KMS-11 (cell line): ENCODE results near the gene HSD17B4.
"Not testable (repeated sequence)": the region's sequence is repeated elsewhere in the genome, so short reads cannot be mapped to it uniquely, and the experiment has no call there.

ENCODE experiments used
- H2AFZ ChIP-seq: fragments of 200-600 bp; sonication (generic); 2 replicates; pipeline ENCODE4 v1.6.1; 2016; ENCODE audit warnings: antibody characterized with exemption, mixed run types, low read depth
- H3K27ac ChIP-seq: fragments of 200-600 bp; sonication (generic); 2 replicates; pipeline ENCODE4 v1.6.1; 2016; ENCODE audit warnings: mild to moderate bottlenecking, mixed run types
- H3K27me3 ChIP-seq: fragments of 200-600 bp; sonication (generic); 2 replicates; pipeline ENCODE4 v1.6.1; 2017; ENCODE audit warnings: mild to moderate bottlenecking, low read depth, mixed run types, moderate library complexity; ENCODE audit not compliant: insufficient read depth
- H3K36me3 ChIP-seq: fragments of 200-600 bp; sonication (generic); 2 replicates; pipeline ENCODE4 v1.6.1; 2017; ENCODE audit warnings: mild to moderate bottlenecking, mixed run types; ENCODE audit not compliant: insufficient read depth
- H3K4me1 ChIP-seq: fragments of 200-600 bp; sonication (generic); 2 replicates; pipeline ENCODE4 v1.6.1; 2016; ENCODE audit warnings: mild to moderate bottlenecking, low read depth, mixed run types; ENCODE audit not compliant: poor library complexity, severe bottlenecking
- H3K4me2 ChIP-seq: fragments of 200-600 bp; sonication (generic); 2 replicates; pipeline ENCODE4 v1.7.0; 2016; ENCODE audit warnings: mild to moderate bottlenecking, mixed run types
- H3K4me3 ChIP-seq: fragments of 200-600 bp; sonication (generic); IDR thresholded peaks from 2 replicates; pipeline ENCODE4 v1.6.1; 2017; ENCODE audit warnings: low read depth, low read length, mixed read lengths; ENCODE audit not compliant: insufficient read depth
- H3K79me2 ChIP-seq: fragments of 200-600 bp; sonication (generic); 2 replicates; pipeline ENCODE4 v1.6.1; 2016; ENCODE audit warnings: low read depth, mixed run types; ENCODE audit not compliant: insufficient read depth
- H3K9ac ChIP-seq: fragments of 200-600 bp; sonication (generic); 2 replicates; pipeline ENCODE4 v1.6.1; 2016; ENCODE audit warnings: mild to moderate bottlenecking, mixed run types
- H4K20me1 ChIP-seq: fragments of 200-600 bp; sonication (generic); 2 replicates; pipeline ENCODE4 v1.6.1; 2016; ENCODE audit warnings: mild to moderate bottlenecking, mixed run types; ENCODE audit not compliant: insufficient read depth
- CTCF ChIP-seq: fragments of 200-600 bp; sonication (generic); conservative IDR thresholded peaks from 2 replicates; pipeline ENCODE4 v1.6.1; 2017; ENCODE audit warnings: low read depth, mild to moderate bottlenecking, antibody characterized with exemption, low read length, moderate library complexity, mixed read lengths

Gene HSD17B4

GRCh38 chr5:119420169-119420568 is 32.1 kb upstream of the HSD17B4 start:
- H3K4me2 ChIP-seq, result no peak overlapping the region
- no peaks in the 10 kb centered on the region for H3K27me3 ChIP-seq
- H3K27ac ChIP-seq, result no peak overlapping the region
- no peaks in the 10 kb centered on the region for H3K4me1 ChIP-seq
- H2AFZ ChIP-seq, result no peak overlapping the region
- H3K36me3 ChIP-seq, result no peaks in the 10 kb centered on the region
- no peaks in the 10 kb centered on the region for H3K79me2 ChIP-seq
- H3K4me3 ChIP-seq, result no peak overlapping the region
- TF ChIP-seq CTCF, result no peak
- H3K9ac ChIP-seq, result no peak overlapping the region
- no peaks in the 10 kb centered on the region for H4K20me1 ChIP-seq

GRCh38 chr5:119426057-119426456 is 26.2 kb upstream of the HSD17B4 start:
- Histone ChIP-seq H3K4me1 (no peaks in the 10 kb centered on the region), H3K27me3 (no peaks in the 10 kb centered on the region), H3K79me2 (no peaks in the 10 kb centered on the region), H3K36me3 (no peaks in the 10 kb centered on the region), H3K4me3 (no peak overlapping the region), H3K27ac (no peak overlapping the region), H2AFZ (no peak overlapping the region), H3K4me2 (no peak overlapping the region), H4K20me1 (no peaks in the 10 kb centered on the region), H3K9ac (no peak overlapping the region)
- no peak for TF ChIP-seq CTCF

GRCh38 chr5:119427060-119427459 is 25.2 kb upstream of the HSD17B4 start:
- no peak for TF ChIP-seq CTCF
- no peak overlapping the region for H3K27ac ChIP-seq

GRCh38 chr5:119427596-119427995 is 24.7 kb upstream of the HSD17B4 start:
- not testable (repeated sequence) for H3K4me3 ChIP-seq, H3K27ac ChIP-seq, H3K4me1 ChIP-seq, H3K9ac ChIP-seq, H3K79me2 ChIP-seq, H3K27me3 ChIP-seq, H3K4me2 ChIP-seq, H3K36me3 ChIP-seq, H2AFZ ChIP-seq, H4K20me1 ChIP-seq

More at GRCh38 chr5:119427060-119427459, 25.2 kb upstream of the HSD17B4 start:
- no peaks in the 10 kb centered on the region for H3K79me2 ChIP-seq
- H3K4me2 ChIP-seq, result no peak overlapping the region
- H4K20me1 ChIP-seq, result no peaks in the 10 kb centered on the region
- H3K27me3 ChIP-seq, result no peaks in the 10 kb centered on the region
- no peak overlapping the region for H2AFZ ChIP-seq
- H3K36me3 ChIP-seq, result no peaks in the 10 kb centered on the region
- no peaks in the 10 kb centered on the region for H3K4me1 ChIP-seq
- H3K9ac ChIP-seq, result no peak overlapping the region
- no peak overlapping the region for H3K4me3 ChIP-seq

- H3K9ac ChIP-seq, H3K4me3 ChIP-seq, H3K36me3 ChIP-seq, H3K27me3 ChIP-seq, H3K27ac ChIP-seq, H4K20me1 ChIP-seq, H3K4me2 ChIP-seq, H2AFZ ChIP-seq, H3K4me1 ChIP-seq, H3K79me2 ChIP-seq: not testable (repeated sequence)
Measured at GRCh38 chr5:119428166-119428565, 24.1 kb upstream of the HSD17B4 start.

GRCh38 chr5:119428574-119428973 is 23.7 kb upstream of the HSD17B4 start:
- not testable (repeated sequence) for H4K20me1 ChIP-seq, H3K79me2 ChIP-seq, H2AFZ ChIP-seq, H3K9ac ChIP-seq, H3K27ac ChIP-seq, H3K27me3 ChIP-seq, H3K4me1 ChIP-seq, H3K4me2 ChIP-seq, H3K36me3 ChIP-seq, H3K4me3 ChIP-seq

GRCh38 chr5:119432674-119433237 is 19.5 kb upstream of the HSD17B4 start:
- not testable (repeated sequence) for H3K4me1 ChIP-seq

More at GRCh38 chr5:119432674-119433237, 19.5 kb upstream of the HSD17B4 start:
- not testable (repeated sequence) for H3K27ac ChIP-seq, H3K4me3 ChIP-seq, H3K36me3 ChIP-seq, H3K27me3 ChIP-seq, H4K20me1 ChIP-seq, H3K9ac ChIP-seq, H3K79me2 ChIP-seq, H3K4me2 ChIP-seq, H2AFZ ChIP-seq
